GM21737 (cell line): ENCODE results near the gene PAN2.
"Not testable (repeated sequence)": the region's sequence is repeated elsewhere in the genome, so short reads cannot be mapped to it uniquely, and the experiment has no call there.

Experiments used
- ATAC-seq: cut with Tn5 transposase; IDR thresholded peaks from one replicate; pipeline ENCODE4 v1.9.1; 2021; ENCODE audit warnings: mild to moderate bottlenecking, moderate library complexity; ENCODE audit not compliant: unreplicated experiment

Gene PAN2

DNA sequence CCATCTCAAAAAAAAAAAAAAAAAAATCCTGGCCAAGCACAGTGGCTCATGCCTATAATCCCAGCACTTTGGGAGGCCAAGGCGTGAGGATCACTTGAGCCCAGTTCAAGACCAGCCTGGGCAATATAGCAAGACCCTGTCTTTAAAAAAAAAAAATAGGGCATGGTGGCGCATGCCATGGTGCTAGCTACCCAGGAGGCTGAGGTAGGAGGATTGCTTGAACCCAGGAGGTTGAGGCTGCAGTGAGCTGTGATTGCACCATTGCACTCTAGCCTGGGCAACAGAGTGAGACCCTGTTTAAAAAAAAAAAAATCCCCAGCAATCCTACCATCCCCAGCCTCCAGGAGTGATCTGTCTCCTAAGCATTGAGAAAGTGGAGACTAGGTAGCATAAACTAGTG, 8.5 kb upstream of the PAN2 start:
- not testable (repeated sequence) for ATAC-seq

DNA sequence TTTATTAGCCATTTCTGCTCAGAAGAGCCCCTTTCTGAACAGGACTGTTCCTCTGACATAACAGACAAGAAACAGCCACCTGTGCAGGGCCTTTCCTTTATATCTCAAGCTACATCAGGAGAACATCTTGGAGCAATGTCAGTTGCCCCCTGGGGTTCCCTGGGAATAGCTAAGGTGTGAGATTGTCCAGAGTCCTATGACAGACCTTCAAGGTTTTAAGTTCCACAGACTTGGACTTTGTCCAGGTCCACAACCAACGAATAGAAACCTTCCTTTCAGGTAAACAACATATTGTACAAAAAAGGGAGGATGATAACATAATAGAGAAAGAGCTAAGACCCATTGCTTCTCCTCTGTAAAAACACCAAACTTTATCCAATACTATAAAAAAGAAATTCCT, 7.8 kb upstream of the PAN2 start:
- no peak for ATAC-seq

DNA sequence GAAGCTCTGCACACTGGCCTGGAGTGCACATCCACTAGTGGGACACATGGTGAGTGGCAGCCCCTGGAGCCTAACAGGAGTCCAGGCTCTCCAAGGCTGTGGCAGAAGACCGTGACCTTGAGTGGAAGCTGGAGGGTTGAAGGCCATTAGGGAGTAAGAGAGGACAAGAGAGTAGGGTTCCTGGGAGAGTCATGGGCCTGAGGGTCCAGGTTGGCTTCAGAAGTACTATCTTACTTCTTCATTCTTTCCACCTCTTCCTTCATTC, 5.3 kb upstream of the PAN2 start:
- ATAC-seq: no peak

DNA sequence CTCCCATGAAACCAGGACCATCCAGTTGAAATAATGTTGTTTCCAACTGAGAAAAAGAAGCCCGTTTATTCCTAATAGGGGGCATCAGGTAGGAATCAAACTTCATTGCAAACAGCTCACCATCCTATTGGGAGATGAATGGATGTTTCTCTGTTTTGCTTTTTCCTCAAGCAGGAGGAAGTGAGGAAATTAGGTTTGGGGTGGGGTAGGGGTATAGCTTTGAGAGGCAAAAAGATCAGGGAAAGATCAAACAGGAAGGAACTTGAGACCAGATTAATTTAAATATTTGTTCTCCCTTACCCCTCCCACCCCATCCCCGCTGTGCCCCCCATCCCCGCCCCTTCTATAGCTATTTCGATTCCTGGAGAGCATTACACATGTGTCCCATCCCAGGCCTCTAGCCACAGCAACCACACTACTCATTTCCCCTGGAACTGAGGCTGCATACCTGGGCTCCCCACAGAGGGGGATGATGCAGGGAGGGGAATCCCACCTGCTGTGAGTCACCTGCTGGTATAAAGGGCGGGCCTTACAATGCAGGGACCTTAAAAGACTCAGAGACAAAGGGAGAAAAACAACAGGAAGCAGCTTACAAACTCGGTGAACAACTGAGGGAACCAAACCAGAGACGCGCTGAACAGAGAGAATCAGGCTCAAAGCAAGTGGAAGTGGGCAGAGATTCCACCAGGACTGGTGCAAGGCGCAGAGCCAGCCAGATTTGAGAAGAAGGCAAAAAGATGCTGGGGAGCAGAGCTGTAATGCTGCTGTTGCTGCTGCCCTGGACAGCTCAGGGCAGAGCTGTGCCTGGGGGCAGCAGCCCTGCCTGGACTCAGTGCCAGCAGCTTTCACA, 4.7 kb upstream of the PAN2 start, which contains the start of gene IL23A:
Gene IL23A, plus strand, starts transcription at position 577 of the 850 bp plus-strand sequence. Its CDS starts 161 bp downstream, at position 738.
- ATAC-seq: peak; percentile 37

DNA sequence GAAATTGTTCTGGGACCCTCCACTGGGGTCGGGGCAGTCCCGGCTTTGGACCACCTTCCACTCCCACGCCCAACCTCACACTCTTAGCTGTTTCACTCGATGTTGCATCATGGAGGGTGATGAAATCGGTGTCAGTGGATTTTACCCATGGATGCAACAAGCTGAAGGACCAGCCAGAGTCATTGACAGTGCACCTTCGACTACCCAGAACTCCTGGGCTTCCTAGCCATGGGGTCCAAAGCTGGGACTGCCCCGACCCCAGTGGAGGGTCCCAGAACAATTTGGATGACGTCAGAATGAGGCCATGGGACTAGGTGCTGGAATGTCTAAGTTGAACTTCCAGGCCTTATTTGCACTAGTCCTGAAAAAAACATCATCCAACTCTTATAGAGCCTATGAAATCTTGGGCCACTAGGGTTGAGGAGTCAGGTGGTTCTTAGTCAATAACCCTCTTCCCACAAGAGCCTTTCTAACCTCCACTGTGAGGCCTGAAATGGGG, 4.0 kb upstream of the PAN2 start:
- ATAC-seq: no peak

DNA sequence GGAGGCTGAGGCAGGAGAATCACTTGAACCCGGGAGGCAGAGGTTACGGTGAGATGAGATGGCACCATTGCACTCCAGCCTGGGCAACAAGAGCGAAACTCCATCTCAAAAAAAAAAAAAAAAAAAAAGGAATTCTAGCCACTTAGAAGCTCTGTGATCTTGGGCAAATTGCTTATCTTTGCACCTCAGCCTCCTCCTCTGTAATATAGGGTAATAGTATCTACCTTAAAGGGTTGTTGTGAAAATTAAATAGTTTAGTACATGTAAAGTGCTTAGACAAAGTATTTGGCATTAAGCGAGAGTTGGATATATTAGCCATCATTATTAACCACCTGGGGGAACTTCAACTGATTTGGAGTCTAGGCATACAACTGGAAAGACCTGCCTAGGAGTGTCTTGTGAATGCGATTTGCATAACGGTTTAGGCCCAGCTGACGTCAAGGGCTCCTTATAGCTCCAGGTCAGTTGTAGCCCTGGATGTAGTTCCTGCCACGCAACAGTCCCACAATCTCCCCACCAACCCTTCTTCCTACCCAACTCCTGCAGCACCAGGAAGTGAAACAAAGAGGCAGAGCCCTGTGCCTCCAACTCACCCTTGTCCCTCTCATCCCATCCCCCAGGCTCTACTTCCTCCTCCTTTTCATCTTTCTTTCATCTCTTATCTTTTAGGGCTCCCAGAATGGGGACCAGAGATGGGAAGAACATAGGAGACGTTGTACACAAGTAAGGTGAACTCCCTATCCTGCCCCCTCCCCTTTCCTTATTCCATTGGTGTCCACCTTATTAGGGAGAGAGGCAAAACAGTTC, 2.8 kb upstream of the PAN2 start:
- no peak for ATAC-seq

DNA sequence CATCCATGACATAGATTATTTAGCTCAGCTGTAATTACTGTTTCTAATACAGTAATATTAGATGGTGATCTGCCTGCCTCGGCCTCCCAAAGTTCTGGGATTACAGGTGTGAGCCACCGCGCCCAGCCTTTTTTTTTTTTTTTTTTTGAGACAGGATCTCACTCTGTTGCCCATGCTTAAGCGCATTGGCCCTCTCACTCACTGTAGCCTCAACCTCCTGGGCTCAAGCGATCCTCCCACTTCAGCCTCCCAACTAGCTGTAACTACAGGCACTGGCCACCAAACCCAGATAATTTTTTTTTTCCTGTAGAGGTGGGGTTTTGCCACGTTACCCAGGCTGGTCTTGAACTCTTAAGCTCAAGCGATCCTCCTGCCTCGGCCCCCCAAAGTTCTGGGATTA, 1.7 kb upstream of the PAN2 start:
- not testable (repeated sequence) for ATAC-seq

DNA sequence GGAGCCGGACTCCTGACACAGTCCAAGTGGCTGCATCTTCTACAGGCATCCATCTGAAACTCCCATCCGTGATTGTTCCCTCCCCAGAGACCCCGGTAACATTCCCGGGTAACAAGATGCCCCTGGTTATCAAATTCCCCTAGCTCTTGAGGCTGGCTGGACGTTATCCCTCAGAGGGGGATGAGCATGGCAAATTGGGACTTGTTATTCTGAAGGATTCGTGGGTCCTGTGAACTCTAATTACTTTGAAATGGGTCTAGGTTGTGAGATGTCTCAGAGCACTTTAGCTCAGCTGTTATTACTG, 642 bp upstream of the PAN2 start:
- no peak for ATAC-seq

DNA sequence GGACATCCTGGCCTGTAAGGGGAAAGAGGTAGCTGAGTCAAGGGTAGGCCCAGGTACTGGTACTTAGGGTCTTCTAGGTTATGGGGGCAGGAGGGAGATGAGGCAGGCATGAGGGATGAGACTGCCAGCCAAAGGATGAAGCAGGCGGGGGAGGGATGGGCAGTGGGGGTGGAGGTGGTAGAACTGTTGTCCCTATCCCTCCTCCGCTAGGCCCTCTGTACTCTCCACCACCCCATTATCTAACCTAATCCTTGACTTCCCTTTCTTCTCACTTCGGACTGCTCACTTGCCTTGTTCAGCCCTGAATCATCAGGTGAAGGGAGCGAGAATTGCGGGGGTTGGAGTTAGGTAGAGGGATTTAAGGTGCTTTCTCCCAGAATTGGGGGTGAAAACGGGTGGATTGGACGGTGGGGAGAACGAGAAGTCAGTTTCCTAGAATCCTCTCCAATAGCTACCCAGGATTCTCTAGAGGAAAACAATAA, 562 bp downstream of the PAN2 start:
- no peak for ATAC-seq

DNA sequence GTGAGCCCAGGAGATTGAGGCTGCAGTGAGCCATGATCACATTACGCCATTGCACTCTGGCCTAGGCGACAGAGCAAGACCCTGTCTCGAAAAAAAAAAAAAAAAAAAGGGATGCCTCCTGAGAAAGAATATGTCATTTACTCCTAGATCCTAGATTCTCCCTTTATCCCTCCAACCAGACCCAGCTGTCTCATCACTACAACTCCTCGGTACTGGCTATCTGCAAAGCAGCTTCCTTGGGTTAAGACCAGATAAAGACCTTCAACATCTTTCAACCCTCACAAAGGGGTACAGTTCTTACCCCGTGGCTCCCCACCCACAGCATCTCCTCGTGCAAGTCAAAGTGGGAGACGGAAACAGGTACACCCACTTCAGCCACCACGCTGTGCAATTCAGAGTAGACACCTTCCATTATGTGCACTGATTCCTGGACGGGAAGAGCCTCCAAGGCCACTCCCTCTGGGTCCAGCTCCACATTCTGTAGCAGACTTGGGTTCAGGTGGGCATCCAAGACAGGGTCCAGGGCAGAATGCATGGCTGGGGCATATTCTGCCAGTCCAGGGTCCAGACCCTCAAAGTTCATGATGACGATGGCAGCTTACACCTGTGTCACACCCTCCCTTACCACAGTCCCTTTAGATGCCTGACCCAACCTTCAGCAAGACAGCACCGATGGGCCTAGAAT, 1.1 kb downstream of the PAN2 start:
- no peak for ATAC-seq

DNA sequence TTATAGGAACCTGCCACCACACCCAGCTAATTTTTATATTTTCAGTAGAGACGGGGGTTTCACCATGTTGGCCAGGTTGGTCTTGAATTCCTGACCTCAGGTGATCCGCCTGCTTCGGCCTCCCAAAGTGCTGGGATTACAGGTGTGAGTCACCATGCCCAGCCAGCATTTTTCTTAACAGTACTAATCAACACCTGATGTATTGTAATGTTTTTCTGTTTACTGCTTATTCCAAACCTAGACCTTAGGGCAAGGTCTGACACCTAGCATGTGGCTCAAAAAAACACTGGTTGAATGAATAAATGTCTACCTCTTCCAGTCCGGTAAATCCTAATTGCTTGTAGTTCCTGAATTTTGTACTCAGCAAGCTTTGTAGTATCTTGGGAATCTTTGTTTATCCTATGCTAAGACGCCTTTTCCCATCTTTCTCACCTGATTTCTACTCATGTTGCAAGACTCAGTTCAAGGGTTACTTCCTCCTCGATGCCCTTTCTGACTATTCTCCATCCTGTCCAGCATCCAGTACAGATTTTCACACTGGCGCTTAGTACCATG, 2.8 kb downstream of the PAN2 start:
- no peak for ATAC-seq

DNA sequence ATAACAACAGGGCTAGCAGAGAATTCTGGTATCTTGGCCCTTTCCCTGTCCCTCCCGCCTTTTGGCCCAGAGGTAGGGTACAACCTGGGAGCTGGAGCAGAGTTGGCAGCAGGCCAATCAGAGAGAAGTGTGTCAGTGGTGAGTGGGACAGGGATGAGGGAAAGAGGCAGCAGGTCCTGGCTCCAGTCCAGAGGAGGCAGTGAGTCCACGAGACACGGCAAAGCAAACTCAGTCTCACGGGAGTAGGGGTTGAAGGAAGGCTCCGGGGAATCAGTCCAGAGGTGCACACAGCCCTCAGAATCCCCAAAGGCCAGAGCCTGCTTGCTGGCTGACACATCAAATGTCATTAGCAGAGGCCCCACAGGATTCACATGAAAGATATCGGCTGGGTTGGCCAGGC, 7.3 kb downstream of the PAN2 start:
- no peak for ATAC-seq

DNA sequence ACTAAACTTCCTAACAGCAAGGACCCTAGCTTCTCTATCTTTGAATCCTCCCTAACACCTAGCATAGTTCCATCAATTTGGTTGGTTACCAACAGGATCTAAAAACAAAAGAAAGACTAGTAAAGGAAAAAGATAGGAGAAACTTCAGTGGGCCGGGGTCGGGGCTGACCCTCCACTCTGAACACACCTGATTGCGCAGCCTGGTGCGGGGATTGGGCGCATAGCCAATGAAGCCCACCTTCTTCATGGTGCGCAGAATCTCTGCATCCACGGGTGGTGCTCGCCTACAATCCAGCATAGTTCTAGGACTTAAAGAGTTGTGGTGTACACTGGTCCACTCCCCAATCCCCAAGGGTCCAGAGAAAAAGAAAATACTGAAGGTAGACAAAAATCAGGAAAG, 7.7 kb downstream of the PAN2 start:
- no peak for ATAC-seq

DNA sequence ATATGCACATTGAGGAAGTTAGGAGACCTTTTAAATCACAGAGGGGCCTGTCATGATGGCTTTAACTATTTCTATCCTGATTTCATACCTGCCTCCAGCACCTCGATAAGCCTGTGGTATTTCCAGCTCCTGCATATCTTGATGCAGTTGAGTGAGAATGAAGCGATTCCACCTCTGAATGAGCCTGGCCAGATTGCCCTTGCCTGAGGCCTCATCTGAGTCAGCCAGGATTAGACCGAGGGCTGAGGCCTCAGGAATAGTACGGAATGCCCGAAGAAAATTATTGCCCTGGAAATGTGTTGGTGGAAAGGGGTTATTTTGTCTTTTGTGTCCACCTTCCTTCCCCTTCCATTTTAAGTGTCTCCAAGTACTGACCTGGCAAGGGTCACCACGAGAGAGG, 9.6 kb downstream of the PAN2 start:
- ATAC-seq: no peak

DNA sequence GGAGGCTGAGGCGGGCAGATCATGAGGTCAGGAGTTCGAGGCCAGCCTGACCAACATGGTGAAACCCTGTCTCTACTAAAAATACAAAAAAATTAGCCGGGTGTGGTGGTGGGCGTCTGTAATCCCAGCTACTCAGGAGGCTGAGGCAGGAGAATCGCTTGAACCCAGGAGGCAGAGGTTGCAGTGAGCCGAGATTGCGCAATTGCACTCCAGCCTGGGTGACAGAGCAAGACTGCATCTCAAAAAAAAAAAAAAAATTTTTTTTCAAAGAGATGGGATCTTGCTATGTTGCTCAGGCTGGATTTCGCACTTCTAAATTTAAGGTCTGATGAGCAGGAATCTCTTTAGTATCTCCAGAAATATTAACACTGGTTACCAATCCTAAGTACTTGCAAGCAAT, 12.2 kb downstream of the PAN2 start:
- not testable (repeated sequence) for ATAC-seq

DNA sequence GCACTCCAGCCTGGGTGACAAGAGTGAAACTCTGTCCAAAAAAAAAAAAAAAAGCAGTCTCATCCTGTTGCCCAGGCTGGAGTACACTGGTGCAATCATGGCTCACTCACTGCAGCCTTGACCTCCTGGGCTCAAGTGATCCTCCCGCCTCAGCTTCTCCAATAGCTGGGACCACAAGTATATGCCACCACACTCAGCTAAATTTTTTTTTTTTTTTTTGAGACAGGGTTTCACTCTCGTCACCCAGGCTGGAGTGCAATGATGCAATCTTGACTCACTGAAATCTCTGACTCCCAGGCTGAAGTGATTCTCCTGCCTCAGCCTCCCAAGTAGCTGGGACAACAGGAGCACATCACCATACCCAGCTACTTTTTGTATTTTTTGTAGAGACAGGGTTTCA, 12.8 kb downstream of the PAN2 start:
- ATAC-seq: no peak

DNA sequence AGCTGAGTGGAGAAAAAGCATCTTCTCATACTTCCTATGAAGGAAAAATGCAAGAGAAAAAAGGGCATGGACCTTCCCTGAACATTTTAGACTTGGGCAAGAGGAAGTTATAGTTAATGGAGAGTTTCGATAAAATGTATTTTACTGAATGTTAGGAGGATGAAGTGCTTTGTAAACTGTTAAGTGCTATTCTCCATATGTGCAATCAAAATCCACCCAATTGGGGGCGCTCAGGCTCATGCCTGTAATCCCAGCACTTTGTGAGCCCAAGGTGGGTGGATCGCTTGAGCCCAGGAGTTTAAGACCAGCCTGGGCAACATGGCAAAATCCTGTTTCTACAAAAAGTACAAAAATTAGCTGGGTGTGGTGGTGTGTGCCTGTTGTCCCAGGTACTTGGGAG, 16.1 kb downstream of the PAN2 start:
- no peak for ATAC-seq

DNA sequence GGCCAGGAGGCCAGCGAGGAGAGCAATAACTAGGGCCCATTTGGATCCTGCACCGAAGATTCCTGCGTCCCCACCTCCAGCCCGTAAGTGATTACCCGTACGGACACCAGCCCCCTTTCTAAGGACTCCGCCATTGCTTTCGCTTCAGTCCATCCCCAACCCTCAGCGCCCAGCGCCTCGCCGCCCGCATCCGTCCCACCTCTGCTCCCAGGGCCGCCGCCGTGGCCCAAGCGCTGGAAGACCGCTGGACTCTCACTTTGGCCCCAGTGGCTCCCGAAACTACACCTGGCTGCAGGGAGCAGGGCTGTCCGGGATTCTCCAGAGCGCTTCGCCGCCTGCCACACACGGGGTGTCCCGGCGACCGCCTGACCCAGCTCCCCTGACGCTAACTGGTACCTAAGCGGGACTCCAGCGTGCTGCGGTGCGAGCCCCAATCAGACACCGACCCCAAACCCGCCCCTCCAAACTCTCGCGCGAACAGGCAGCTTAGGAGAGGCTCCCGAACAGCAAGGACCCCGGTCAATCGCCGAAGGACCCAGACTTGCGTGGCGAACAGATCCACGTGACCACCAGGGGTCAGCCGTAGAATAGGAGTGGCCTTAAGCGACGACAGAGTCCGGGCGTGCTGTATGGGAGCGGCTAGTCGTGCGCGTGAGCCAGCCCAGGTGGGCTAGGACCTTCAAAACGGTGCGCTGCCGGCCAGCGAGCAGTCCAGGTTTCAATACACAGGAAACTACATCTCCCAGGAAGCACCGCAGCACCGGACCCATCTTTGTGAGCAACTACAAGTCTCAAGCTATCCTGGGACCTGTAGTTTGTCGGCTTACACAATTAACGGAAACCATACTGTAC, 18.0 kb downstream of the PAN2 start, which contains the start of gene CNPY2:
Gene CNPY2, minus strand, starts transcription at position 367 of the 852 bp plus-strand sequence. CDS start 771 bp downstream, outside the sequence.
- peak; percentile 88 for ATAC-seq

DNA sequence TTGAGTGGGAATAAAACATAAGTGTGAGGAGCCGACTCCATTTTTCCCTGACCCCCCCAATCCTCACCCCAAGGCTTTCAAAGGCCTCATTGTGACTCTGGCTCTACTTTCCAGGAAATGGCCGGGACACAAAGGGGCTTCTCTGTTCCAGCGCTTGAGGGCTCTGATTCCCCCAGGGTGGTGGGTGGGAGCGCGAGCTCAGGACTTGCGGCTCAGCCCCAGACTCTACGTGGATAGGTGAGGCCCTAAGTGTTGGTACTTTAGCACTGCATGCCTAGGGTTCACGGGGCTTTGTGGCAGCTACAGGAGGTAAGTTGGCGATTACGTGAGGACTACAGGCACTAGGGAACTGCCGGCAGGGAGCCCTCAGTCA, 18.6 kb downstream of the PAN2 start:
- no peak for ATAC-seq

DNA sequence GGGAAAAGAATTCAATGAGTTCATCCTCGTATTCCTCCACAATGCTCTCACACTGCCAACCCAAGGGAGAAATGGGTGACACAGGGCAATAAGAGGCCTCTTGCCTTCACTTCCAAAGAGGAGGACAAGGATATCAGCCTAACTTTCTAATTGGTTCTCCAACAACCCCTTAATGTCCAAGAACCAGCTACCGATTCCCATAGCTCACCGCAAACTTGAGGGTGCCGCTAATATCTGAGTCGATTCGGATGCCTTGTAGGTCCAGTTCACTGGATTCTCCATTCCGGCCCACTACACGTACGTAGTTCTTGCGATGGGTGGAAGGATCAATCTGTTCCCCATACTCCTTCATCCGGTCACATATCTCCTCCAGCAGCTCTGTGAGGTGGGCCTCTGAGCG, 22.8 kb downstream of the PAN2 start:
- no peak for ATAC-seq
